H1 (cell line): ENCODE results near the gene WWC2. TPM values are rescaled to one million over a fixed set of nuclear protein-coding genes. Genes with fewer than 3 reads are reported as not detected.
A peak's percentile ranks its signal among the peaks of the same experiment; 100 is the strongest.

Experiments
- CTCF ChIA-PET: fragments of 300-600 bp; sonication (Branson Sonifier 250); formaldehyde crosslinking; loops from one replicate; lab custom pipeline; 2021; ENCODE audit not compliant: partially characterized antibody; lab: Charles Lee
- POLR2A ChIA-PET: fragments of 300-600 bp; sonication (Branson Sonifier 250); formaldehyde crosslinking; loops from one replicate; lab custom pipeline; 2021; ENCODE audit warnings: inconsistent platforms; ENCODE audit not compliant: partially characterized antibody; lab: Charles Lee
- DNase-seq, 2 experiments: peaks; one replicate each; pipeline versions ENCODE4 v3.0.0 to v3.0.0-alpha.2; 2010 to 2022; ENCODE audit warnings: low spot score in 2 of 2, low read depth in 1 of 2, mixed read lengths in 1 of 2
- FAIRE-seq: peaks from 2 replicates; lab custom pipeline; 2011; peaks lifted over from hg19 to GRCh38; lab: Jason Lieb, UNC
- H2AFZ ChIP-seq: 2 replicates; pipeline ENCODE4 v1.8.1; 2012; ENCODE audit warnings: low read length, inconsistent platforms
- H2AK5ac ChIP-seq: 2 replicates; pipeline ENCODE4 v1.6.1; 2013; ENCODE audit warnings: low read depth, low read length
- H2BK120ac ChIP-seq: replicated peaks from 2 replicates; pipeline ENCODE3; 2013; ENCODE audit warnings: low read depth, low read length, inconsistent platforms
- H2BK12ac ChIP-seq: 2 replicates; pipeline ENCODE4 v1.6.1; 2013; ENCODE audit warnings: low read depth, low read length
- H2BK15ac ChIP-seq: 2 replicates; pipeline ENCODE4 v1.6.1; 2013; ENCODE audit warnings: low read length
- H2BK20ac ChIP-seq: 2 replicates; pipeline ENCODE4 v1.6.1; 2013; ENCODE audit warnings: low read length
- H2BK5ac ChIP-seq: 2 replicates; pipeline ENCODE4 v1.6.1; 2013; ENCODE audit warnings: low read depth, low read length
- H3K14ac ChIP-seq: 2 replicates; pipeline ENCODE4 v1.6.1; 2013; ENCODE audit warnings: inconsistent platforms; ENCODE audit not compliant: insufficient read length
- H3K18ac ChIP-seq: 2 replicates; pipeline ENCODE4 v1.6.1; 2013; ENCODE audit warnings: low read length; ENCODE audit errors: extremely low read depth
- H3K23ac ChIP-seq: 2 replicates; pipeline ENCODE4 v1.6.1; 2013; ENCODE audit warnings: inconsistent platforms; ENCODE audit not compliant: insufficient read length
- H3K23me2 ChIP-seq: 2 replicates; pipeline ENCODE4 v1.6.1; 2013; ENCODE audit warnings: low read depth, low read length
- H3K27ac ChIP-seq: 2 replicates; pipeline ENCODE4 v1.6.1; 2011; ENCODE audit warnings: low read depth, low read length, inconsistent platforms
- H3K27me3 ChIP-seq, 4 experiments: replicated peaks in 1 of 4; 1 replicate in 1 of 4; 2 replicates in 3 of 4; pipeline versions ENCODE4 v1.6.1 to v1.8.1; 2011 to 2013; ENCODE audit warnings: low read length in 3 of 4, mild to moderate bottlenecking in 3 of 4, inconsistent platforms in 2 of 4, mixed read lengths in 2 of 4, moderate library complexity in 1 of 4; ENCODE audit not compliant: control insufficient read depth in 3 of 4, insufficient read depth in 3 of 4; ENCODE audit errors: extremely low read depth in 1 of 4
- H3K36me3 ChIP-seq, 4 experiments: 2 replicates each; pipeline versions ENCODE4 v1.6.1 to v1.8.1; 2011 to 2013; ENCODE audit warnings: mild to moderate bottlenecking in 4 of 4, low read length in 3 of 4, moderate library complexity in 2 of 4, control low read depth in 1 of 4, inconsistent platforms in 1 of 4; ENCODE audit not compliant: insufficient read depth in 4 of 4, control insufficient read depth in 2 of 4
- H3K4ac ChIP-seq: replicated peaks from 2 replicates; pipeline ENCODE3; 2013; ENCODE audit warnings: low read length, low read depth, mixed read lengths, inconsistent platforms; ENCODE audit not compliant: insufficient read length
- H3K4me1 ChIP-seq, 4 experiments: replicated peaks in 1 of 4; 1 replicate in 1 of 4; 2 replicates in 3 of 4; pipeline versions ENCODE4 v1.6.1 to v1.8.1; 2011 to 2013; ENCODE audit warnings: low read length in 3 of 4, inconsistent platforms in 2 of 4, mixed read lengths in 1 of 4; ENCODE audit not compliant: insufficient read depth in 4 of 4, control insufficient read depth in 3 of 4
- H3K4me2 ChIP-seq, 2 experiments: 2 replicates each; pipeline versions ENCODE4 v1.6.1 to v1.8.1; 2011 to 2013; ENCODE audit warnings: low read depth in 2 of 2, low read length in 2 of 2, control low read depth in 1 of 2, inconsistent platforms in 1 of 2, mild to moderate bottlenecking in 1 of 2; ENCODE audit not compliant: insufficient read depth in 1 of 2
- H3K4me3 ChIP-seq, 4 experiments: fragments of 200-600, 300-600 bp in 1 of 4; sonication (generic), shearing (Covaris generic), sonication (Bioruptor Twin) in 1 of 4; 2 replicates each; pipeline versions ENCODE4 v1.5.1 to v1.8.1; 2011 to 2016; ENCODE audit warnings: low read length in 4 of 4, low read depth in 3 of 4, control low read depth in 2 of 4, inconsistent platforms in 2 of 4, mild to moderate bottlenecking in 2 of 4, mixed read lengths in 1 of 4, moderate library complexity in 1 of 4; ENCODE audit not compliant: insufficient read depth in 2 of 4; ENCODE audit errors: extremely low read depth in 1 of 4
- H3K56ac ChIP-seq: replicated peaks from 2 replicates; pipeline ENCODE3; 2013; ENCODE audit warnings: low read depth, mild to moderate bottlenecking, mixed read lengths, low read length, inconsistent platforms; ENCODE audit not compliant: insufficient read length
- H3K79me1 ChIP-seq: 2 replicates; pipeline ENCODE4 v1.6.1; 2013; ENCODE audit warnings: low read depth, low read length, control low read depth
- H3K79me2 ChIP-seq, 2 experiments: 2 replicates each; pipeline versions ENCODE4 v1.6.1 to v1.8.1; 2012 to 2013; ENCODE audit warnings: low read length in 2 of 2, mild to moderate bottlenecking in 2 of 2, inconsistent platforms in 1 of 2; ENCODE audit not compliant: insufficient read depth in 2 of 2, control insufficient read depth in 1 of 2
- H3K9ac ChIP-seq, 4 experiments: replicated peaks in 1 of 4; 1 replicate in 1 of 4; 2 replicates in 3 of 4; pipeline versions ENCODE4 v1.6.1 to v1.8.1; 2011 to 2013; ENCODE audit warnings: low read depth in 3 of 4, low read length in 3 of 4, control low read depth in 2 of 4, mild to moderate bottlenecking in 2 of 4, moderate library complexity in 2 of 4, inconsistent platforms in 1 of 4; ENCODE audit errors: extremely low read depth in 1 of 4
- H3K9me3 ChIP-seq, 2 experiments: 2 replicates each; pipeline versions ENCODE4 v1.6.1 to v1.8.1; 2012 to 2013; ENCODE audit warnings: mild to moderate bottlenecking in 2 of 2, moderate library complexity in 2 of 2, control low read depth in 1 of 2, inconsistent platforms in 1 of 2, low read depth in 1 of 2, low read length in 1 of 2, mixed read lengths in 1 of 2; ENCODE audit not compliant: insufficient read depth in 2 of 2
- H4K20me1 ChIP-seq, 2 experiments: replicated peaks in 1 of 2; 2 replicates each; pipeline versions ENCODE3 to v1.8.1; 2011 to 2013; ENCODE audit warnings: inconsistent platforms in 2 of 2, low read length in 2 of 2, mild to moderate bottlenecking in 1 of 2; ENCODE audit not compliant: insufficient read depth in 2 of 2, control insufficient read depth in 1 of 2
- H4K5ac ChIP-seq: 2 replicates; pipeline ENCODE4 v1.6.1; 2013; ENCODE audit warnings: low read length, low read depth, mixed read lengths, inconsistent platforms; ENCODE audit not compliant: insufficient read length
- H4K8ac ChIP-seq: 2 replicates; pipeline ENCODE4 v1.8.0; 2013; ENCODE audit warnings: mild to moderate bottlenecking, moderate library complexity, low read length, inconsistent platforms; ENCODE audit not compliant: insufficient read depth; ENCODE audit errors: extremely low read depth
- H4K91ac ChIP-seq: replicated peaks from 2 replicates; pipeline ENCODE3; 2013; ENCODE audit warnings: low read length, mixed read lengths, inconsistent platforms; ENCODE audit not compliant: insufficient read length
- BCL11A ChIP-seq, 2 experiments: IDR thresholded peaks; one replicate each; pipeline ENCODE4 v1.6.1; 2011; ENCODE audit warnings: low read depth in 2 of 2, low read length in 2 of 2, mild to moderate bottlenecking in 2 of 2
- CEBPB ChIP-seq: IDR thresholded peaks from 2 replicates; pipeline ENCODE4 v1.6.1; 2012; ENCODE audit warnings: low read depth, low read length
- WGBS, 2 experiments: shearing (Covaris generic) in 1 of 2; methylation state at CpG; one replicate each; pipeline versions ENCODE4 v1.1.6 to v1.1.7; 2013 to 2015; ENCODE audit warnings: low lambda C conversion rate in 2 of 2, mixed read lengths in 2 of 2, inconsistent platforms in 1 of 2, low coverage in 1 of 2, missing lambda C conversion rate in 1 of 2; ENCODE audit not compliant: insufficient replicate concordance in 2 of 2, insufficient coverage in 1 of 2, insufficient read length in 1 of 2; ENCODE audit errors: extremely low coverage in 1 of 2, missing lambda C conversion rate in 1 of 2; 5-methylcytosine and 5-hydroxymethylcytosine counted together
- polyA plus RNA-seq, 7 experiments: library from polyadenylated mRNA; depleted of rRNA in 3 of 7; stranded (reverse) in 5 of 7; unstranded in 2 of 7; fragments of >200 nt in 5 of 7; fragments of 200-250 nt in 2 of 7; gene quantifications; 1 replicate in 5 of 7; 2 replicates in 1 of 7; 4 replicates in 1 of 7; pipeline versions ENCODE4 v1.2.1 to v1.2.3, GENCODE V29; 2011 to 2013; ENCODE audit warnings: missing spikeins in 2 of 7, mixed read lengths in 2 of 7
- total RNA-seq: library from RNA; stranded (reverse); fragmentation: NEBNext Ultra II Directional; extraction: Animal tissue kit (Norgen Biotek cat#: 25700); gene quantifications from 2 replicates; pipeline ENCODE4 v1.2.1, GENCODE V29; 2021

Gene WWC2
- total and polyA plus RNA-seq, 2 of the 8 experiments (the other 6 are each of a cell fraction or from before 2014, with no cell fraction given): 17.6 to 135 TPM

GRCh38 chr4:183080372-183081115 lies 18.5 kb upstream of the WWC2 start:
- no peak overlapping the region for H2BK120ac ChIP-seq
- no peak overlapping the region for H3K18ac ChIP-seq
- ChIA-PET CTCF (interaction anchor here (0.6 to 6.3 kb wide), 6 partner anchors 10 to 181 kb away, joined by 3 to 52 read pairs (median 4); partner anchors contain the start of gene WWC2), POLR2A (interaction anchor here (0.6 to 3.2 kb wide), 4 partner anchors 11 to 19 kb away, joined by 3 to 28 read pairs (median 4); partner anchors contain the start of gene WWC2)
- no peaks in the 10 kb centered on the region for H3K9me3 ChIP-seq
- H3K4me3 ChIP-seq: no peak overlapping the region
- no peak overlapping the region for H2BK20ac ChIP-seq
- H4K8ac ChIP-seq: no peak overlapping the region
- H3K56ac ChIP-seq: no peak overlapping the region
- H2AK5ac ChIP-seq: no peak overlapping the region
- no peaks in the 10 kb centered on the region for H4K20me1 ChIP-seq
- TF ChIP-seq CEBPB (no peak), BCL11A (IDR thresholded peaks at IDR 0.05; ENCODE audit: low read depth in 2 of 2, low read length in 2 of 2) (no peak)
- no peak for FAIRE-seq
- no peak overlapping the region for H3K14ac ChIP-seq
- no peaks in the 10 kb centered on the region for H3K27me3 ChIP-seq
- H2AFZ ChIP-seq: no peak overlapping the region
- H3K79me2 ChIP-seq: no peaks in the 10 kb centered on the region
- no peak overlapping the region for H2BK5ac ChIP-seq
- H3K4ac ChIP-seq: no peak overlapping the region
- no peak overlapping the region for H3K9ac ChIP-seq
- H3K23ac ChIP-seq: no peak overlapping the region
- no peaks in the 10 kb centered on the region for H3K36me3 ChIP-seq
- no peak overlapping the region for H4K91ac ChIP-seq
- no peaks in the 10 kb centered on the region for H3K79me1 ChIP-seq
- DNase-seq: no peak
- H2BK12ac ChIP-seq: no peak overlapping the region
- H3K4me2 ChIP-seq: peak overlapping the region in 1 of 2 experiments; percentile 3; a peak in 1 of 4 replicates
- H4K5ac ChIP-seq: no peak overlapping the region
- no peak overlapping the region for H3K27ac ChIP-seq
- peaks cover 0 to 9% (median 1%) of the 10 kb centered on the region in 4 experiments; a peak in 3 of 7 replicates for H3K4me1 ChIP-seq
- H3K23me2 ChIP-seq: no peaks in the 10 kb centered on the region
- H2BK15ac ChIP-seq: no peak overlapping the region
- WGBS, 2 experiments: 72% methylated on average over 4 of the region's 4 CpGs; no CpG with 5 or more reads in 1 of the 2 experiments
